IMR-90 (cell line): ENCODE results near the gene NR4A3. TPM values are rescaled to one million over a fixed set of nuclear protein-coding genes. Genes with fewer than 3 reads are reported as not detected.

Experiments used
- ATAC-seq: fragments of 200-7000 bp; cut with Tn5 transposase; 2 replicates; pipeline ENCODE4 v1.9.1; 2020; ENCODE audit warnings: low read depth, mild to moderate bottlenecking, moderate library complexity
- BruUV-seq: library from RNA; stranded (reverse); fragments of 400-500 nt; replicated peaks from 2 replicates; lab custom pipeline; 2021; lab: Mats Ljungman, UMichigan
- CTCF ChIA-PET: fragments of 300-600 bp; formaldehyde crosslinking; extraction: SDS; loops from one replicate; lab custom pipeline; 2021; ENCODE audit warnings: antibody characterized with exemption; lab: Yijun Ruan, JAX
- POLR2A ChIA-PET: fragments of 300-600 bp; sonication (Branson Sonifier 250); formaldehyde crosslinking; loops from one replicate; lab custom pipeline; 2022; ENCODE audit warnings: antibody characterized with exemption; ENCODE audit not compliant: unreplicated experiment; lab: Charles Lee
- DNase-seq: peaks from one replicate; pipeline ENCODE4 v3.0.0; 2013
- H2AFZ ChIP-seq: replicated peaks from 2 replicates; pipeline ENCODE3; 2013; ENCODE audit warnings: low read length, mild to moderate bottlenecking; ENCODE audit not compliant: poor library complexity
- H2AK5ac ChIP-seq: 2 replicates; pipeline ENCODE4 v1.6.1; 2013; ENCODE audit warnings: low read depth, low read length, inconsistent platforms
- H2AK9ac ChIP-seq: replicated peaks from 2 replicates; pipeline ENCODE3; 2013; ENCODE audit warnings: mild to moderate bottlenecking, low read depth, low read length, moderate library complexity; ENCODE audit not compliant: poor library complexity
- H2BK120ac ChIP-seq: 2 replicates; pipeline ENCODE4 v1.6.1; 2013; ENCODE audit warnings: low read depth, low read length, inconsistent platforms
- H2BK15ac ChIP-seq: 3 replicates; pipeline ENCODE4 v1.6.1; 2013; ENCODE audit warnings: low read depth, low read length, inconsistent platforms
- H2BK20ac ChIP-seq: 2 replicates; pipeline ENCODE4 v1.6.1; 2013; ENCODE audit warnings: low read depth, mild to moderate bottlenecking, inconsistent platforms, low read length, moderate library complexity
- H2BK5ac ChIP-seq: 2 replicates; pipeline ENCODE4 v1.6.1; 2013; ENCODE audit warnings: mild to moderate bottlenecking, low read depth, low read length, inconsistent platforms; ENCODE audit not compliant: poor library complexity, severe bottlenecking
- H3K14ac ChIP-seq: replicated peaks from 2 replicates; pipeline ENCODE4 v1.6.1; 2013; ENCODE audit warnings: low read depth, low read length, inconsistent platforms
- H3K18ac ChIP-seq: 2 replicates; pipeline ENCODE4 v1.6.1; 2013; ENCODE audit warnings: low read depth, low read length, control low read depth
- H3K23ac ChIP-seq: 2 replicates; pipeline ENCODE4 v1.6.1; 2013; ENCODE audit warnings: low read depth, low read length, inconsistent platforms
- H3K27ac ChIP-seq: 2 replicates; pipeline ENCODE4 v1.5.1; 2013; ENCODE audit warnings: mild to moderate bottlenecking, control low read depth, low read length; ENCODE audit not compliant: insufficient read depth
- H3K27me3 ChIP-seq: 2 replicates; pipeline ENCODE4 v1.6.1; 2013; ENCODE audit warnings: low read length; ENCODE audit not compliant: control insufficient read depth, insufficient read depth
- H3K36me3 ChIP-seq: 2 replicates; pipeline ENCODE4 v1.6.1; 2013; ENCODE audit warnings: low read length, mixed read lengths; ENCODE audit not compliant: control insufficient read depth, insufficient read depth
- H3K4ac ChIP-seq: 2 replicates; pipeline ENCODE4 v1.6.1; 2013; ENCODE audit warnings: low read depth, low read length, inconsistent platforms
- H3K4me1 ChIP-seq: 2 replicates; pipeline ENCODE4 v1.6.1; 2013; ENCODE audit warnings: low read length, mixed read lengths; ENCODE audit not compliant: control insufficient read depth, insufficient read depth
- H3K4me2 ChIP-seq: 2 replicates; pipeline ENCODE4 v1.6.1; 2013; ENCODE audit warnings: low read depth, mild to moderate bottlenecking, control low read depth, low read length, moderate library complexity
- H3K4me3 ChIP-seq: 2 replicates; pipeline ENCODE4 v1.5.1; 2013; ENCODE audit warnings: low read depth, mild to moderate bottlenecking, control low read depth, low read length, moderate library complexity; ENCODE audit not compliant: insufficient read depth
- H3K56ac ChIP-seq: 2 replicates; pipeline ENCODE4 v1.6.1; 2013; ENCODE audit warnings: low read length, inconsistent platforms; ENCODE audit not compliant: insufficient read depth; ENCODE audit errors: extremely low read depth
- H3K79me1 ChIP-seq, 2 experiments: 2 replicates each; pipeline ENCODE4 v1.6.1; 2013; ENCODE audit warnings: low read length in 2 of 2, inconsistent platforms in 1 of 2, low read depth in 1 of 2
- H3K9ac ChIP-seq: 2 replicates; pipeline ENCODE4 v1.6.1; 2013; ENCODE audit warnings: low read depth, low read length, control low read depth
- H3K9me1 ChIP-seq: 2 replicates; pipeline ENCODE4 v1.6.1; 2013; ENCODE audit warnings: low read length, inconsistent platforms; ENCODE audit not compliant: insufficient read depth
- H3K9me3 ChIP-seq: 2 replicates; pipeline ENCODE4 v1.6.1; 2013; ENCODE audit warnings: low read length; ENCODE audit not compliant: control insufficient read depth, insufficient read depth
- H4K20me1 ChIP-seq: 2 replicates; pipeline ENCODE4 v1.6.1; 2013; ENCODE audit warnings: low read length, inconsistent platforms; ENCODE audit not compliant: insufficient read depth
- H4K5ac ChIP-seq: 2 replicates; pipeline ENCODE4 v1.6.1; 2013; ENCODE audit warnings: mild to moderate bottlenecking, low read depth, low read length, control low read depth
- H4K8ac ChIP-seq, 2 experiments: 2 replicates each; pipeline ENCODE4 v1.6.1; 2013; ENCODE audit warnings: low read depth in 2 of 2, low read length in 2 of 2, control low read depth in 1 of 2, inconsistent platforms in 1 of 2
- H4K91ac ChIP-seq: 2 replicates; pipeline ENCODE4 v1.6.1; 2013; ENCODE audit warnings: low read depth, low read length, inconsistent platforms; ENCODE audit not compliant: insufficient read depth
- NFE2L2 ChIP-seq: fragments of 150-350 bp; IDR thresholded peaks from 2 replicates; pipeline ENCODE4 v1.6.1; 2016; ENCODE audit warnings: low read depth, mild to moderate bottlenecking, low read length
- POLR2A ChIP-seq: IDR thresholded peaks from 2 replicates; pipeline ENCODE4 v1.6.1; 2012; ENCODE audit warnings: mild to moderate bottlenecking, low read depth, low read length
- WGBS, 2 experiments: methylation state at CpG; one replicate each; pipeline versions ENCODE4 v1.1.5 to v1.1.7; 2013; ENCODE audit warnings: missing lambda C conversion rate in 2 of 2; ENCODE audit not compliant: insufficient read length in 1 of 2; ENCODE audit errors: extremely low coverage in 2 of 2; 5-methylcytosine and 5-hydroxymethylcytosine counted together
- dilution Hi-C: fragments of 300-500 bp; cut with HindIII; formaldehyde crosslinking; loops from one replicate; pipeline ENCODE4 v1.14.3; 2018; ENCODE audit warnings: low sequenced_read_pairs; ENCODE audit not compliant: unreplicated experiment
- in situ Hi-C: fragments of 300-500 bp; cut with MboI; formaldehyde crosslinking; loops from 3 replicates; pipeline ENCODE4 v1.14.3; 2019; ENCODE audit warnings: low sequenced_read_pairs, inconsistent platforms, mixed read lengths
- intact Hi-C: fragments of 100-400 bp; cut with micrococcal nuclease; formaldehyde crosslinking; loops from 2 replicates; pipeline ENCODE4 v1.10.0; 2022
- polyA plus RNA-seq, 3 experiments: library from polyadenylated mRNA; depleted of rRNA; stranded (reverse); fragments of >200 nt; gene quantifications; 2 replicates each; pipeline ENCODE4 v1.2.3, GENCODE V29; 2012; ENCODE audit warnings: low replicate concordance in 1 of 3
- total RNA-seq: library from RNA; depleted of rRNA; stranded (reverse); fragments of >200 nt; gene quantifications from 2 replicates; pipeline ENCODE4 v1.2.3, GENCODE V29; 2012

The NR4A3 gene
- total and polyA plus RNA-seq, 2 of the 4 experiments (the other 2 are of a cell fraction) = 0.27 to 0.54 TPM

- Histone ChIP-seq H4K5ac (no peak overlapping the region), H3K27me3 (no peaks in the 10 kb centered on the region), H2AK5ac (no peak overlapping the region), H3K56ac (no peak overlapping the region), H3K18ac (no peak overlapping the region), H3K4ac (no peak overlapping the region), H3K14ac (no peak overlapping the region), H3K36me3 (peaks cover 10% of the 10 kb centered on the region), H2AFZ (no peak overlapping the region), H3K9me3 (no peaks in the 10 kb centered on the region), H3K27ac (no peak overlapping the region), H2BK20ac (no peak overlapping the region), H2BK120ac (no peak overlapping the region), H3K4me3 (no peak overlapping the region), H3K9me1 (no peaks in the 10 kb centered on the region; the same call in 1 of the 2 replicates), H2BK5ac (no peak overlapping the region), H4K20me1 (no peaks in the 10 kb centered on the region), H3K9ac (no peak overlapping the region), H3K79me1 (no peaks in the 10 kb centered on the region), H3K4me1 (no peaks in the 10 kb centered on the region), H2AK9ac (no peak overlapping the region), H3K4me2 (no peak overlapping the region), H3K23ac (no peak overlapping the region), H4K91ac (no peak overlapping the region), H4K8ac (no peak overlapping the region), H2BK15ac (no peak overlapping the region)
- CTCF ChIA-PET = interaction anchor here (1.0 kb wide), 1 partner anchor 68 kb away, joined by 3 read pairs; no protein-coding TSS in a partner anchor
- BruUV-seq = no TSS peak
- in situ Hi-C loops (loop anchor here (25.0 kb wide), 1 partner anchor 970 kb away; no protein-coding TSS in a partner anchor), dilution Hi-C loops (no loop called here), intact Hi-C loops (no loop called here)
- WGBS, 2 experiments = no CpG with 5 or more reads among the region's 7 CpGs
- 0 out of 2 replicates have a peak, but pooled peaks have one; percentile 2 for TF ChIP-seq POLR2A
- no peak for TF ChIP-seq NFE2L2
- no peak for DNase-seq
- ATAC-seq = no peak
- POLR2A ChIA-PET = no interaction called here
Measured at GRCh38 chr9:99832558-99832864, 10.8 kb downstream of the NR4A3 start.
